Heart left ventricle (tissue), 16 donors: Measurements from ENCODE around the gene ODAM. TPM values are rescaled to one million over a fixed set of nuclear protein-coding genes. Genes with fewer than 3 reads are reported as not detected.
"Not testable (repeated sequence)": the region's sequence is repeated elsewhere in the genome, so short reads cannot be mapped to it uniquely, and the experiment has no call there.

ENCODE experiments used
- ATAC-seq, 4 donors: fragments of 200-7000 bp; cut with Tn5 transposase; one replicate each; pipeline ENCODE4 v1.9.1; 2020 to 2022; ENCODE audit warnings: moderate library complexity in 4 of 4, mild to moderate bottlenecking in 3 of 4, moderate number of reproducible peaks in 1 of 4
- DNase-seq, 5 donors: peaks; one replicate each; pipeline ENCODE4 v3.0.0-alpha.2; 2020
- H3K27ac ChIP-seq, 12 donors: fragments of 200-600 bp; sonication (generic) in 4 of 12; one replicate each; pipeline versions ENCODE4 v1.5.0 to v1.8.0; 2016 to 2022; ENCODE audit warnings: mild to moderate bottlenecking in 2 of 12
- H3K27me3 ChIP-seq, 9 donors: fragments of 200-600 bp; sonication (generic) in 2 of 9; one replicate each; pipeline versions ENCODE4 v1.5.1 to v1.8.0; 2016 to 2022; ENCODE audit warnings: mild to moderate bottlenecking in 3 of 9
- H3K36me3 ChIP-seq, 9 donors: fragments of 200-600 bp; sonication (generic) in 2 of 9; one replicate each; pipeline versions ENCODE4 v1.5.0 to v1.8.0; 2018 to 2022; ENCODE audit warnings: mild to moderate bottlenecking in 2 of 9
- H3K4me1 ChIP-seq, 12 donors: fragments of 200-600 bp; sonication (generic) in 4 of 12; one replicate each; pipeline versions ENCODE4 v1.5.0 to v1.8.0; 2016 to 2022; ENCODE audit warnings: mild to moderate bottlenecking in 3 of 12
- H3K4me3 ChIP-seq, 12 donors: fragments of 200-600 bp; sonication (generic) in 4 of 12; one replicate each; pipeline versions ENCODE4 v1.5.0 to v1.8.0; 2017 to 2022; ENCODE audit warnings: mild to moderate bottlenecking in 9 of 12, moderate library complexity in 4 of 12
- H3K9me3 ChIP-seq, 12 donors: fragments of 200-600 bp; sonication (generic) in 4 of 12; one replicate each; pipeline versions ENCODE4 v1.5.0 to v1.8.0; 2016 to 2022; ENCODE audit warnings: mild to moderate bottlenecking in 1 of 12
- CTCF ChIP-seq, 12 donors: fragments of 200-600 bp; sonication (generic) in 4 of 12; IDR thresholded peaks; one replicate each; pipeline versions ENCODE4 v1.5.0 to v1.8.0; 2018 to 2022; ENCODE audit warnings: antibody characterized with exemption in 12 of 12, mild to moderate bottlenecking in 5 of 12
- POLR2A ChIP-seq, 2 donors: fragments of 450-650 bp; IDR thresholded peaks; one replicate each; pipeline ENCODE4 v1.6.1; 2017; ENCODE audit warnings: antibody characterized with exemption in 2 of 2, mild to moderate bottlenecking in 2 of 2, moderate library complexity in 2 of 2
- WGBS, 4 donors: extraction: QIAGEN DNeasy Blood & Tissue Kit in 2 of 4; methylation state at CpG; one replicate each; pipeline versions ENCODE4 v1.1.5 to v1.1.7; 2013 to 2018; 5-methylcytosine and 5-hydroxymethylcytosine counted together
- intact Hi-C, 10 donors: fragments of 100-400 bp; cut with DNase I; formaldehyde crosslinking; loops; one replicate each; pipeline versions ENCODE4 v1.11.1 to v1.14.2; 2022
- polyA plus RNA-seq, 2 donors: library from polyadenylated mRNA; stranded (reverse); fragments of 200-250 nt; gene quantifications; one replicate each; pipeline ENCODE4 v1.2.3, GENCODE V29; 2013
- total RNA-seq, 9 donors: library from RNA; depleted of rRNA in 2 of 9; stranded (reverse); fragments of >200 nt in 2 of 9; fragmentation: NEBNext Ultra II Directional in 3 of 9; extraction: Animal tissue kit (Norgen Biotek cat#: 25700) in 3 of 9; gene quantifications; one replicate each; pipeline versions ENCODE4 v1.1.0 to v1.2.4, GENCODE V29; 2016 to 2023
- donor health status: ischemic (EF 13 %, LVEDD 7.1; RV severe dilation, severe dysfunction).
- donor health status: healthy with polysubstance abuse.
- donor health status: DM: no; HTN: yes; CAD: no.
- donor health status: DM: no; HTN: no; CAD: no.
- donor health status: ischemic (EF 25% LVEDD 6.9; RV normal size, moderate dysfunction).
- donor health status: ischemic (EF 25% LVEDD 5.7; RV mildly dilated, moderate dysfunction).
- donor health status: healthy.
- donor health status: DM: yes; HTN: yes; CAD: no.
- donor health status: ischemic (EF 35%, LVEDD 5.7; RV mildly dilated, moderate dysfunction).
- donor health status: nonischemic (EF 11% LVEDD 7.7; RV severe dilation, severe dysfunction).
- donor health status: DM: yes; HTN: yes; CAD: no.
- donor health status: PGD.
- donor health status: ischemic (EF 29% LVEDD 5.4; RV normal size, mild dysfunction).
- donor health status: nonischemic (EF 23%, LVEDD 6.1; RV moderate dilation, normal function).

ODAM gene
- total and polyA plus RNA-seq, 11 donors = not detected

DNA sequence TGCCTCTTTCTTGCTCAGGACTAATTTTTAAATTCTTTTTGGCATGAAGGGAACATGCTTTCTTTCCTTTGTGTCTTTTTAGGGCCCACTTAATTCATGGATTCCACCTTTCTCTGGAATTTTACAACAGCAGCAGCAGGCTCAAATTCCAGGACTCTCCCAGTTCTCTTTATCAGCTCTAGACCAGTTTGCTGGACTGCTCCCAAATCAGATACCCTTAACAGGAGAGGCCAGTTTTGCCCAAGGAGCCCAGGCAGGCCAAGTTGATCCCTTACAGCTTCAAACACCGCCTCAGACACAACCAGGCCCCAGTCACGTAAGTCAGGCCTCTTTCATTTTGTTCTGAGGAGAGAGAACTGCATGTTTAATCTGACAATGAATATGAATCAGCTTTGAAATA is 2.3 kb downstream of the ODAM start:
- Histone ChIP-seq H3K27ac (no peak overlapping the region), H3K27me3 (no peaks in the 10 kb centered on the region), H3K4me1 (no peaks in the 10 kb centered on the region), H3K4me3 (no peak overlapping the region), H3K36me3 (no peaks in the 10 kb centered on the region), H3K9me3 (no peaks in the 10 kb centered on the region)
- no peak for ATAC-seq
- no peak for DNase-seq
- intact Hi-C loops = no loop called here
- TF ChIP-seq POLR2A (IDR thresholded peaks at IDR 0.05) (no peak), CTCF (IDR thresholded peaks at IDR 0.05) (no peak)
- WGBS, 4 donors = 52 to 72% (median 62%) methylated on average over 2 of the region's 2 CpGs

- ATAC-seq = no peak
- no peak overlapping the region for H3K4me3 ChIP-seq
- intact Hi-C loops = no loop called here
- no peaks in the 10 kb centered on the region for H3K27me3 ChIP-seq
- H3K4me1 ChIP-seq = no peaks in the 10 kb centered on the region
- peaks cover 0 to 6% (median 0%) of the 10 kb centered on the region in 12 donors for H3K9me3 ChIP-seq
- 70 to 84% (median 79%) methylated on average over 1 of the region's 1 CpG for WGBS, 4 donors
- TF ChIP-seq POLR2A (IDR thresholded peaks at IDR 0.05) (no peak), CTCF (IDR thresholded peaks at IDR 0.05) (no peak)
- no peak overlapping the region for H3K27ac ChIP-seq
- no peaks in the 10 kb centered on the region for H3K36me3 ChIP-seq
- no peak for DNase-seq
These were observed 8.1 kb downstream of the ODAM start for GRCh38 chr4:70203601-70204000.

GRCh38 chr4:70212752-70213151 is 17.2 kb downstream of the ODAM start:
- H3K27me3 ChIP-seq, H3K4me3 ChIP-seq, DNase-seq, H3K27ac ChIP-seq, ATAC-seq, H3K4me1 ChIP-seq, H3K9me3 ChIP-seq, intact Hi-C loops, H3K36me3 ChIP-seq: not testable (repeated sequence)
- 64 to 89% (median 73%) methylated on average over 3 to 4 of the region's 4 CpGs for WGBS, 4 donors

DNA sequence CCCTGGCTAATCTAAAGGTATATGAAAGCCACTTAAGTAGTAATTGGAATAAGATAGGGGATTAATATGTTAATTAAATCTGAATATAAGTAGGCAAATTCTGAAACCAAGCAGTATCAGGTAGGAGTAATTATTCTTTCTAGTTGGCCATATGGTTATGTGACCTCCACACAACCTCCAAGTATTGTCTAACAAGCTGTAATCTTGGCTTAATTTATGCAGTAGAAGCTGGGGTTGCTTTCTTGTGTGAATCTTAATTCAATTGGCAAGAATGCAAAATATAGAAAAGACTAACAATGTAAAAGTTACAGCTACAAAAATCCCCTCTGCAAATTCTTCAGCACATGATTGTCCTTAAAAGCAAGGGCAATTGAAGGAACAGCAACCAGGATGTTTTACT is 20.6 kb downstream of the ODAM start:
- H3K36me3 ChIP-seq, intact Hi-C loops, H3K9me3 ChIP-seq, H3K27ac ChIP-seq, H3K4me3 ChIP-seq, H3K27me3 ChIP-seq, DNase-seq, H3K4me1 ChIP-seq, ATAC-seq: not testable (repeated sequence)

DNA sequence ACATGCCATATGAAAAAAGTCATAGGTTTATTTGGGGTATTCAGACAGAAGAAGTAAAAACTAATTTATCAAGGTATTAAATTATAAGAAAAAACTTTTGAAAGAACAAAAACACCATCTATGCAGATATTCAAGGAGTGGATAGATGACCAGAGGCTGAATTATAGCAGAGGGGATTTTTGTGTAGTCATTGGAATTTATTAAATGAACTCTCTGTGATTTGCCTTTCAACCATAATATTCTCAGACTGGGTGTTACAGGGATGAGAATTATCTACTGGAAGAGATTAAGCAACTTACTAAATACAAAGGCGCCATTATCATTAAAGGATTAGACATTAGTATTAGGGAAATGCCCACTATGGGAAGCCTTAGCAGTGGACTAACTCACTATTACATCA is 21.0 kb downstream of the ODAM start:
- H3K4me3 ChIP-seq, H3K36me3 ChIP-seq, intact Hi-C loops, H3K9me3 ChIP-seq, ATAC-seq, H3K27ac ChIP-seq, DNase-seq, H3K27me3 ChIP-seq, H3K4me1 ChIP-seq: not testable (repeated sequence)
- WGBS, 4 donors = 91 to 100% (median 97%) methylated on average over 1 of the region's 1 CpG

DNA sequence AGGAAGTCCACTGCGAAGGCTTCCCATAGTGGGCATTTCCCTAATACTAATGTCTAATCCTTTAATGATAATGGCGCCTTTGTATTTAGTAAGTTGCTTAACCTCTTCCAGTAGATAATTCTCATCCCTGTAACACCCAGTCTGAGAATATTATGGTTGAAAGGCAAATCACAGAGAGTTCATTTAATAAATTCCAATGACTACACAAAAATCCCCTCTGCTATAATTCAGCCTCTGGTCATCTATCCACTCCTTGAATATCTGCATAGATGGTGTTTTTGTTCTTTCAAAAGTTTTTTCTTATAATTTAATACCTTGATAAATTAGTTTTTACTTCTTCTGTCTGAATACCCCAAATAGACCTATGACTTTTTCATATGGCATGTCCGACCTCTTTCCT is 25.9 kb downstream of the ODAM start:
- WGBS, 4 donors = 84 to 91% (median 86%) methylated on average over 3 of the region's 3 CpGs
- H3K36me3 ChIP-seq, ATAC-seq, DNase-seq, H3K9me3 ChIP-seq, H3K27ac ChIP-seq, H3K27me3 ChIP-seq, H3K4me1 ChIP-seq, H3K4me3 ChIP-seq: not testable (repeated sequence)
- intact Hi-C loops = loop anchor here in 1 of 10 donors (2.0 kb wide), 1 partner anchor 23 kb away; no protein-coding TSS in a partner anchor

DNA sequence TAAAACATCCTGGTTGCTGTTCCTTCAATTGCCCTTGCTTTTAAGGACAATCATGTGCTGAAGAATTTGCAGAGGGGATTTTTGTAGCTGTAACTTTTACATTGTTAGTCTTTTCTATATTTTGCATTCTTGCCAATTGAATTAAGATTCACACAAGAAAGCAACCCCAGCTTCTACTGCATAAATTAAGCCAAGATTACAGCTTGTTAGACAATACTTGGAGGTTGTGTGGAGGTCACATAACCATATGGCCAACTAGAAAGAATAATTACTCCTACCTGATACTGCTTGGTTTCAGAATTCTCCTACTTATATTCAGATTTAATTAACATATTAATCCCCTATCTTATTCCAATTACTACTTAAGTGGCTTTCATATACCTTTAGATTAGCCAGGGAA is 26.3 kb downstream of the ODAM start:
- DNase-seq, H3K4me1 ChIP-seq, H3K27ac ChIP-seq, H3K9me3 ChIP-seq, ATAC-seq, H3K27me3 ChIP-seq, H3K36me3 ChIP-seq, H3K4me3 ChIP-seq: not testable (repeated sequence)
- intact Hi-C loops = loop anchor here in 1 of 10 donors (2.0 kb wide), 1 partner anchor 23 kb away; no protein-coding TSS in a partner anchor
